ENCODE measurements around the gene DSTN.
A peak's percentile ranks its signal among the peaks of the same experiment; 100 is the strongest.

The DSTN gene

GRCh38 chr20:17555106-17555505, 14.8 kb upstream of the DSTN start:
- DNase-seq = no peak

DNA sequence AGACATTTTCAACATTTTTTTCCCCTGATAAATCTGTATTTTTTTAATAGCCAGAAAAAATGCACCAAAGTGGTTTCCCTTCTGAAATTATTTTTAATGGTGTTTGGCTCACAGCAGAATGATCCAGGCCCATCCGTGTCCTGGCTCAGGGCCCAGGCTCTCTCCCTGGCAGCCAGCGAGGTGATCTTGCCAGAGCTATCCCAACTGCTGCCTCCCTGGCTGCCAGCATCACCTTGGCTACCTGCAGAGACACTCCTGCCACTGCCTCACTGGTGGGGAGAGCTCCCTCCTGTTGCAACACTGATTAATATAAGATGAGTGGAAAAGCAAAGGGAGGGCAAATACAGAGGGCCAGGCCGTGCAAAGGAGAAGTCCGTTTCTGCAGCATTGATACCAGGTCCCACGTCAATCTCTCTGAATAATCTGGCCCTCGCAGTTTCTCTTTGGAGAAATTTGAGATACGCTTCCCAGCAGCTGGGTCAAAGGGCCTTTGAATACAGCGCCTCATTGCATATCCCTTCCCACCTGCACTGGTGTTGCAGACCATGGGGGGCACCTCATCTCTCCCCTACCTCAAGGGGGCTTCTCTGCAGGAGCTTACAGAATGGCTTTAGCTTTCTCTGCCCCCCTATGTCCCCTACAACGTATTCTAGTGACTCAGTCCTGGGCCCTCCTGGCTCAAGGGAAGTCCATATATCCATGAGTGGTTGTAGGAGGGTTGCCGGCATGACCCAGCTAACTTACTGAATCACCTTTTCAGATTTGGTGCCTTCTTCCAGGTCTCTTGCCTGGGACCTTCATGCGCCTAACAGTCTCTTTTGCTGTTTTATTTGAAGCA, 12.8 kb upstream of the DSTN start:
- DNase-seq = no peak

DNA sequence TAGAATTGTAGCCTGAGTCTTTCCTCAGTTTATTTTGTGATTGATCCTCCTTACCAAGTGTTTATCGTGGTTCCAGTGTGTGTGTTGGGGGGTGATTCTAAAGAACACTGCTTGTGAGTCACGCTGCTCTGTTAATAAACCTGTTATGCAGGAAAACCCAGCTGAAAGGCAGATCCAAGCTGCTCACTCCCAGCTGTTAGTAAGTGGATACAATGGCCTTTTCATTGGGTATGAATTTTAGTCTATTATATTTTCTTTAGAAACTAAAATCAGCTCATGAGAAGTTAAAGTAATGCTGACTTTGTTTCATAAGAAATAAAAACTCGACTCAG, 12.2 kb upstream of the DSTN start:
- no peak for DNase-seq

DNA sequence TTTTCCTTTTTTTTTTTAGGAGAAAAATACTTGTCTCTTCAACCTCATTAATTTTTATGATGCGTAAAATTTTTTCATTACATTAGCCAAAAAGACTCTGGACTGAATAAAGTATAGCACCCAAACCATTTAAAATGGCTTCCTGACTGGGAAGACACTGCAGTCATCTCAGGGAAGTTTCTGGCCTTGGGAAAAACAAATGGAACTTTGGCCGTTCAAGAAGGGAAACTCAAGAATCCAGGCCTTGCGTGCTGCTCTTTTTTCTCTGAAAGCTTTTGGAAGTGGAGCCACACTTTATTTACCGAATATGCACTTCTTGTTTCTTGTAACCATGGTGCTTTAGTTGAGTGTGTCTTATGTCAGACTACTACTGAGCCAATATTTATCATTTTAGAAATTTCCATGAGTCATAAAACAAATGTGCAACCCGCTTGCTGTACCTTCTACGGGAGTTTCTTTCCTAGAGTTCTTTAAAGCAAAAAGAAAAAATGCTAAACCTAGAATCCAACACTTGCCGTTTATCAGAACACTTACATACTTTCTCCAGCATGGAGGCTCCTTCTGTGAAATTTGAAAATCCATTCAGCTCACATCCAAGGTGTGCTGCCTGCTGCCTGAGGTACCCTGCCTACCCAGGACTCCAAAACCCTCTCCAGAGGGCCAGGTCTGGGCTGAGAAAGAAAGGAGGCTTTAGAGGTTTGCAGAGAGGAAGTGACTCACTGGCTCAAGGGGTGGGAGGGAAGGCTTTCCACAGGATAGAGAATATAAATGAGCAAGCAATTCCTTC, 11.5 kb upstream of the DSTN start:
- no peak for DNase-seq

- no peak for DNase-seq
Measured at GRCh38 chr20:17558941-17559304, 11.0 kb upstream of the DSTN start.

DNA sequence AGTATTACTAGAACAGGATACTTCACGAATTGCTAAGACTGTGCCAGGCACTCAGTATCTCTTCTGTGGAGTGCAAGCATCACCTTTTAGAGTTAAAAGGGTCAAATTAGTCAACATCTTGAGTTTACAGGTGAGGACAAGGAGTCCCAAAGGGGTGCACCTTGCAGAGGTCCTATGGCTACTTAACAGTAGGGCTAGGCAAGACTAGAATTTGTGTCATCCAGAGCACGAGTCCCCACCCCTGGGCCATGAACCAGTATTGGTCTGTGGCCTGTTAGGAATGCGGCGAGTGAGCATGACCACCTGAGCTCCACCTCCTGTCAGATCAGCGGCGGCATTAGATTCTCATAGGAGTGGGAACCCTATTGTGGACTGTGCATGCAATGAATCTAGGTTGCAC, 10.5 kb upstream of the DSTN start:
- no peak for DNase-seq

- DNase-seq = no peak
Measured at GRCh38 chr20:17560344-17561074, 9.4 kb upstream of the DSTN start.

DNA sequence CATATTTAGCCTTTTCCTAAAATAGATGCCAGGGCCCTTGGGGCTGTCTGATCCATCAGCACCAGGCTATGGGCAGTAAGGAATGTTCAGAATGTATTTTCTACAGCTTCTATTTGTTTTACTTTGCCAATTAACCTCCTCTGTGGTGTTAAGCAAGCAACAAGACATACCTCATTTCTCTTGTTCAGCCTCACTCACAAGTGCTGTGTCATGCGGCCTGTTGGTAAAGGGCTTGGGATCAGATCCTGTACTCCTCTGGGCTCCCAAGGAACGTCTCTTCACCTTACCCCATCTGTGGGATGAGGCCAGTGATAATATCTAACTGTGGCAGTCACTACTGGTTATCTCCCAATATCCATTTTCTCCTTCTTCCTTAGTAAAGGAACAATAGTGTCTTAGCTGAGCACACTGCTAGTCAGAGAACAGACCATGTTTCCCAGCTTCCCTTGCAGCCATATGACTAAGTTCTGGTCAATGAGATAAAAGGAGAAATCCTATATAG, 7.0 kb upstream of the DSTN start:
- no peak for DNase-seq

DNA sequence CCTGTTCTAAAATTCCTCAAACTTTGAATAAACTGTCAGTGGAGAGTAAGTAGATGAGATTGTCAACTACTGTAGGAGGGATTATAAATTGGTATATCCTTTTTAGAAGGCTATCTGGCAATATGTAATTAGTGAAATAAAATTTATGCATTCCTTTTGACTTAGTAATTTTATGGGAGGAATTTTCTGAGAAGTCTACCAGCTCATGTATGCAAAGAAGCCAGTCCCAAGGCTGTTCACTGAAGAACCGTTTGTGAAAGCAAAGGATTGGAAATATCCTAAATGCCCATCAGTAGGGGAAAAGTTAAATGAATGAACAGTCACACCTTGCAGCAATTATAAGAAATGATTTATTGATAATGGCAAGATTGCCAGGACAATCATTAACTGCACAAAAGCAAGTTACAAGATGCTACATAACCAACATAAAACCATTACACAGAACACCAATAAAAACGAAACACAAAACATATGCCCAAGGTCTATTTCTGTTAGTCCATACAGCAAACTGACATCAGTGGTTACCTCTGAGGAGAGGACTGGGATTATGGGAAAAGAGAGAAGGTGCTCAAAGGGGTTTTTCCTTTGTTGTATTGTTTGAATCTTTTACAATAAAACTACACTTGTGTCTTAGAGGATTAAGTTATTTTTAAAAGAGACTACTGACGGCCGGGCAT, 4.6 kb upstream of the DSTN start:
- DNase-seq = no peak

- DNase-seq = no peak
Measured at GRCh38 chr20:17566345-17566744, 3.5 kb upstream of the DSTN start.

- DNase-seq = no peak
Measured at GRCh38 chr20:17568045-17568788, 1.7 kb upstream of the DSTN start.

DNA sequence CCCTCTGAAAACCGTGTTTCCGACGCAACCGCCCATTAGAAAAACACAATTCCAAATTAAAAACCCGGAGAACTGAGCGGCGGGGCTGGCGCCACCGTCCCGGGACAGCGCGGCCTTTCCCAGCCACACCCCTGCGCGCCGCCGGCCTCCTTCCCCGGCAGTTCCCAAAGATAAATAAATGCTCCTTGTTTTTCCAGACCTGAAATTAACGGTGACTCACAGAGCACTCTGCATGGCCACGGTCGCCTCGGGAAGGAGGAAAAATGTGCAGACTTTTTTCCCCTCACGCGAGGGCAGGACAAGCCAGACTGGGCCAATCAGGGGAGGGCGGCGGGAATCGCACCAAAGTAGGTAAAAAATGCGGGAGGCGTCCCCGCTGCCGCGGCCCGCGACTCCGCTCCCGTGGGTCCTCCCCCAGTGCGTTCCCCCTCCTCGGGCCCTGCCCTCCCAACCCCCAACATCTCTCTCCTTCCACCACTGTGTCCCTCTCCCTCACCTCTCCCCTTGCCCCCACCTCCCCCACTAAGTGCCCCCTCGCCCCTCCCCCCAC, 828 bp upstream of the DSTN start:
- peak; percentile 29 for DNase-seq

GRCh38 chr20:17570347-17571152, 675 bp downstream of the DSTN start:
- DNase-seq = no peak

DNA sequence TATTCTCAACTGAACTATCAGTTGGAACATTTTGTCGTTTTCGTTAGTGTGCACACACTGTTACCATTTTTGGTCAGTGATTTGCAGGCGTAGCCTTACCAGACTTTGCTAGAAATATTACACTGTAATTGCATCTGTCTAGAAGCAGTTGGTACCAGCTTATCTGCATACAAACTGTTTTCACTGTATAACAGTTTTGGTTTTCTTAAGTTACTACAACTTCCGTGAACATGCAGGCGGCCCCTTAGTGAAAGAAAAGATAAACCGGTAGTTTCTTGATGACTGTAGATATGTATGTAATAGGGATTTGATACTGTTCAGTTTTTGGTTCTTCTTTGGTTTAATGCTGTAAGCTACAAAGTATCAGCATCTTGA, 1.3 kb downstream of the DSTN start:
- DNase-seq = no peak

DNA sequence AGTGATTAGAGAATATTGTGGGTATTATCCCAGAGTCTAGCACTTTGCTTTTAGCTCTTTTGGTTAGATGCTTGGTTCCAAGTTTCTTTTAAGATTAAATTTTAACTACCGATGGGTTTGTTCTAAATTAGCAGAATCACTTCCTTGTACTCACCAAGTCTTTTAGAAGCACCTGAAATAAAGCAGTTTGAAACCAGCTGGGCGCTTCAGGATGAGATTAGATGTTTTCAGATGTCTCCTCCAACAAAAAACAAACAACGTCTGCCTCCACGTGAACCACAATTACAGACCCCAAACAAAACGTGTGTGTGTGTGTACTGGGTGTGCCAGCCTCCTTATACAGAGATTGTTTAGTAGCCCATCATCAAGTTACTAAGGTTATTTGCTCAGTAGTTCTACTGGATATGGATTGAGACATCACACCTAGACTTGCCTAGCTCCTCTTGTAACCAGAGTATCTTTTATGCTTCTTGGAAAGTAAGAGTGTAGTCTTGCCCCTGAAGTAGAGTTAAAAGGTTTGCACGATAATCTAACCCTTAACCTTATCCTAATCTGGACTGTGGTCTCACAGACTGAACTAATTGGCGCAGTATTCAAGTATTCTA, 2.3 kb downstream of the DSTN start:
- no peak for DNase-seq

GRCh38 chr20:17573463-17573862, 3.6 kb downstream of the DSTN start:
- DNase-seq = no peak

- DNase-seq = no peak
Measured at GRCh38 chr20:17576215-17576614, 6.3 kb downstream of the DSTN start.

DNA sequence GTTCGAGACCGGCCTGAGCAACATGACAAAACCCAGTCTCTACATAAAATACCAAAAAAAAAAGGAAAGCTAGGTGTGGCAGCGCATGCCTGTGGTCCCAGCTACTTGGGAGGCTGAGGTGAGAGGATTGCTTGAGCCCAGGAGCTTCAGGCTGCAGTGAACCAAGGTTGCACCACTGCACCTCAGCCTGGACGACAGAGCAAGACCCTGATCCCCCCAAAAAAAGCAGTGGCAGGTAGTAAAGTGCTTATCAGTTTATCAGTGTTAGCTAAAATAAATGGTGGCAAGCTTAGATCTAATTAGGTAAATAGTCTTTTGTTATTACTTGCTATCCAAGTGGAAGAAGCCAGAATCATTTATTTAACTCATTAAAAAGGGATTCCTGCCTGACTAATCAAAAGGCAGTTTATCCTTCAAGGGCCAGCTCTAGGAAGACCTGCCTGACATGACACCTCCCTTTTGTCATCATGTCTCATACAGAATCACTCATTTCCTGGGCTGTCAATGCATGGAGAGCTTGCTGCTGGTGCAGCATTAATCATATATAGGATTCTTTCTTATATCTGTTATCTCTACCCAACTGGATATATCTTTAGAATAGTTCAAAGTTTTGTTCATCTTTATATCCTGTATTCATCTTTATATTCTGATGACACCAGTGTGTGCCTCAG, 9.6 kb downstream of the DSTN start:
- DNase-seq = no peak

- no peak for DNase-seq
Measured at GRCh38 chr20:17580895-17581294, 11.0 kb downstream of the DSTN start.

DNA sequence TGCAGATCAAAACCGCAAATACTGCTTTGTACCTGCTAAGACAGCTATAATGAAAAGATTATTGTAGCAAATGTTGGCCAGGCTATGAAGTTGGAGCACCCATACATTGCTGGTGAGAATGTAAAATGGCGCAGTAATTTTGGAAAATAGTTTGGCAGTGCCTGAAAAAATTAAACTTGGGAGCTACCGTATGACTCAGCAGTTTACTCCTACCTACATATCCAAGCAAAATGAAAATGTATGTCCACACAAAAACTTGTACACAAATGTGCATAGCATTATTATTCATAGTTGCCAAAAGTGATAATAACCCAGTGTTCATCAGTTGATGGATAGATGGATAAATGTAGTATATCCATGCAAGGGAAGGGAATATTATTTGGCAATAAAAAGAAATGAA, 13.3 kb downstream of the DSTN start:
- DNase-seq = no peak

All from activated T-cell treated with anti-CD3 and anti-CD28 coated beads, Interleukin-2, amount 50 U/mL, for 1 hour (primary cell).